GM12891 (cell line): Measurements from ENCODE around the gene EEFSEC.

Experiments
- DNase-seq: peaks from one replicate; pipeline ENCODE4 v3.0.0; 2011; ENCODE audit warnings: low spot score; ENCODE audit not compliant: insufficient read length
- FAIRE-seq: peaks from 2 replicates; lab custom pipeline; 2011; peaks lifted over from hg19 to GRCh38; lab: Jason Lieb, UNC
- PAX5 ChIP-seq: IDR thresholded peaks from 2 replicates; pipeline ENCODE4 v1.6.1; 2011; ENCODE audit warnings: low read length, moderate library complexity, mild to moderate bottlenecking; ENCODE audit not compliant: insufficient read depth, severe bottlenecking
- POLR2A ChIP-seq: IDR thresholded peaks from 2 replicates; pipeline ENCODE4 v1.6.1; 2011; ENCODE audit warnings: low read depth, low read length, control low read depth
- POLR2AphosphoS5 ChIP-seq: IDR thresholded peaks from 2 replicates; pipeline ENCODE4 v1.6.1; 2011; ENCODE audit warnings: low read depth, low read length, control low read depth
- POU2F2 ChIP-seq: IDR thresholded peaks from 2 replicates; pipeline ENCODE4 v1.6.1; 2011; ENCODE audit warnings: low read depth, mild to moderate bottlenecking, control low read depth, low read length, moderate library complexity
- SPI1 ChIP-seq: IDR thresholded peaks from 2 replicates; pipeline ENCODE4 v1.6.1; 2011; ENCODE audit warnings: low read depth, low read length, control low read depth
- TAF1 ChIP-seq: IDR thresholded peaks from 2 replicates; pipeline ENCODE4 v1.6.1; 2011; ENCODE audit warnings: low read depth, low read length, control low read depth

The EEFSEC gene

DNA sequence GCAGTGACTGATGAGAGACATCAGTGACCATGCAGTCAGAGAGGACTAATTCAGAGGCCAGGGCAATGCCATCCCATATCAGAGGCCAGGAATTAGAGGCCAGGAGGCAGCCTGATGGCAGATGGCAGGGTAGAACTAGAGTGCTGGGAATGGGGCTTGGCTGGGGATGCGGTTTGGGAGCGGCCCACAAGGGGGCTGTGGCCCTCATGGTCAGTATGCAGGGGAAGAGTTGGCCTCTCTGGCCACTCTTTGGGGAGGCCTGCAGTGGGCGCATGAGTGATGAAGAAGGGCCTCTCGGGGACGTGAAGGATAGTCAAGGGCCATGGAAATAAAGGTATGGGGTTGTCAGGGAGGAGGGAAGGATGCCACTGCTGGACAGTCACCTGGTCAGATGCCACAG, 101.7 kb downstream of the EEFSEC start:
- TF ChIP-seq POU2F2 (no peak), POLR2AphosphoS5 (no peak), POLR2A (no peak)
- DNase-seq: no peak
- FAIRE-seq: no peak

DNA sequence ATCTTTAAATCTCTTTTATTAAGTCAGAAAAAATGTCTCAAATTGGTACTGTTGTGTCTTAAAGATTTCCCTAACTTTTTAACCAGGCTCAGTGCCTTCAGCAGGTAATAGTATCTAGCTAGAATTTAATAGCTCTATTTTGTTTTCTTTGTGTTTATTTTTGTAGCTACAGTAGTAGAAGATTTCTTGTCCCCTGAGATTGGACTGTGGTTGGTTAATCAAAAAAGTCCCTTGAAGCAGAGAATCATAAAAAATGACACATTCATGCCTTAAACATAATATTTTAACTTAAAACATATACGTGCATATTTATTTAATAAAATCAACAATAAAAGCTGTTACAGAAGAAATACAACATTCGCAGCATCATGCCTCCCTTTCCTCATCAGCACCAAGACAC, 102.8 kb downstream of the EEFSEC start:
- FAIRE-seq (no peak), DNase-seq (no peak)
- TF ChIP-seq PAX5 (no peak), POU2F2 (no peak), SPI1 (no peak), POLR2A (no peak), TAF1 (no peak), POLR2AphosphoS5 (no peak)

DNA sequence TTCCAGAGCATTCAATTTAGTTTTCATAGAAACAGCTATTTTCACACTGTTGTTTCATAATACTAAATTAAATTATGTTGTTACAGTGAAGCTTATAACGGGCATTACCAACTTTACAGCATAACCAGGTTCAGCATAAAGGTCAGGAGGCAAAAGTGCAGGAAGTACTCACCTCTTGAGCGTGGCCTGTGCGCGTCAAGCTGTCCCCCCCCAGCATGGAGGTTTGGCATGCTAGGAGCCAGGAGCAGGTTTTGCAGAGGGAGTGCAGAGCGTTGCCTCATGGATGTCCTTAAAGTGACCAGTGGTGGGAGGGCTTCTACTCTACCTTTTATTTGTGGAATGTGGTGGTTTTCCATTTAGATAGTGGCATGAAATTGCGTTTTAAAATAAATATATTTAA, 104.4 kb downstream of the EEFSEC start:
- TF ChIP-seq POU2F2 (no peak), PAX5 (no peak), POLR2A (no peak), TAF1 (no peak), POLR2AphosphoS5 (no peak), SPI1 (no peak)
- no peak for DNase-seq
- FAIRE-seq: no peak

DNA sequence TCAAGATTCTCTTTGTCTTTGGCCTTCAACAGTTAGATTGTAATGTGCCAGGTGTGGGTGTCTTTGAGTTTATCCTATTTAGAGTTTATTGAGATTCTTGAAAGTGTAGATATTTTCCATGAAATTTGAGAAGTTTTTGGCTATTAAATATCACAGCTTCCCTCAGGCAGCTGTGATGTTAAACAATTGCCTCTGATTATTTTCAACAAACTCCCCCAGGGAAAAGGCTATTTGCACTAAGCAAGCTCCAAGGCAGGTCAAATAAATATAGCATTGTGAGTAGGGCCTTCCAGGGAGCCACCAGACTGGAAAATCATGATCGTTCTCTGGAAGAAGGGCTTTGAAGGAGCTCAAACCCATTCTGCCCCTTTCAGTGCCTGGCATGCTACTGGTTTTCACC, 107.0 kb downstream of the EEFSEC start:
- no peak for FAIRE-seq
- TF ChIP-seq TAF1 (no peak), SPI1 (no peak), PAX5 (no peak)
- DNase-seq: no peak

DNA sequence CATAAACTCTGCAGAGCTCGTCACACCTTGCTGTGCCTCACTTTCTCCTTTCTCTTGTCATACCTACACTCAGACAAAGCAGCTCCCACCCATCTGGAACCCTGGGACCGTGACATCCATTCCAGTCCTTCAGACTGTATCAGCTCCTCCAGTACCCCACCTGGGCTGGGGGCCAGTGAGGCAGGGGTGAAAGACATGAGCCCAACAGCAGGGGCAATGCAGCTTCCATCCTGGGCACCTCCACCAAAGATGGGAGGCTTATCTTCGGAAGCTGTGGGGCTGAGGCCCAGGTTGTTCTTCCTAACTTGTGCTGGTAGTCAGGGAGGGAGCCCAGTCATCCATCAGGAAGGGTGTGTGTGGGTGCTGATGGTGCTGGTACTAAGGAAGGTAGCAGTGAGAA, 109.2 kb downstream of the EEFSEC start:
- DNase-seq (no peak), FAIRE-seq (no peak)
- TF ChIP-seq POU2F2 (no peak), POLR2AphosphoS5 (no peak), SPI1 (no peak), PAX5 (no peak), TAF1 (no peak), POLR2A (no peak)

DNA sequence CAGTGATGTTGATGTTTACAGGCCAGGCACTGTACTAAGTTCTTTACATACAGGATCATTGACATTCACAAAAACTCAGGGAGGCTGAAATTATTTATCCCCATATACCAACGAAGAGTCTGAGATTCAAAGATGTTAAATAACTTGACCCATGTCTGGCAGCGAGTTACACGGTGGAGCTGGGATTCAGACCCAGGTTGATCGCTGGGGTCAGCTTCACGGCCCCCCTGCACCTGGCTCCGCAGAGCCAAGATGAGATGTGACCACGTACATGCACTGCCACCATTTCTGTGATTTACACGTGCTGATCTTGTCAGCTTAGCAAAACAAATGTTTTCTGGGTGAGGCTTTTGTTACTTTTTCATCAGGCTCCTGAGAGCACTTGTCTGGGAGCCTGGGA, 109.8 kb downstream of the EEFSEC start:
- TF ChIP-seq POLR2AphosphoS5: no peak
- no peak for TF ChIP-seq TAF1
- no peak for TF ChIP-seq SPI1
- TF ChIP-seq POU2F2: no peak
- no peak for TF ChIP-seq PAX5
- no peak for TF ChIP-seq POLR2A
- FAIRE-seq (no peak), DNase-seq (no peak)

DNA sequence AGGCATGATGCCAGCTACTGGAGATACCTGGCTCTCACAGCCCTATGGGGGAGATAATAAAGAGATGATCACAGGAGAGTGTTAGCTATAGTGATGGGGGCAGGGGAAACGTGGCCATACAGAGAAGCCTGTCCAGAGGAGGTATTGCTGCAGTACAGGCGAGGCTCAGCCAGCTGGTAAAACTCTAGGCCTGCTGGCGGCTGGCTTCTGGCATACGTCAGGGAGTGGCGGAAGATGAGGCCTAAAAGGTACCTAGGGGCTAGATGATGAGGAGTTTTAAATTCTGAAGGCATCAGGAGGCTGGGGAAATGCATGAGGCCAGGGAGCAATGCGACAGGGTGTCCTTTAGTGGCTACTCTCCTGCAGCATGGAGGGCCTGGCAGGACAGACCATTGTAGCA, 110.7 kb downstream of the EEFSEC start:
- DNase-seq (no peak), FAIRE-seq (no peak)
- TF ChIP-seq POLR2A (no peak), POU2F2 (no peak), TAF1 (no peak), SPI1 (no peak), PAX5 (no peak), POLR2AphosphoS5 (no peak)

DNA sequence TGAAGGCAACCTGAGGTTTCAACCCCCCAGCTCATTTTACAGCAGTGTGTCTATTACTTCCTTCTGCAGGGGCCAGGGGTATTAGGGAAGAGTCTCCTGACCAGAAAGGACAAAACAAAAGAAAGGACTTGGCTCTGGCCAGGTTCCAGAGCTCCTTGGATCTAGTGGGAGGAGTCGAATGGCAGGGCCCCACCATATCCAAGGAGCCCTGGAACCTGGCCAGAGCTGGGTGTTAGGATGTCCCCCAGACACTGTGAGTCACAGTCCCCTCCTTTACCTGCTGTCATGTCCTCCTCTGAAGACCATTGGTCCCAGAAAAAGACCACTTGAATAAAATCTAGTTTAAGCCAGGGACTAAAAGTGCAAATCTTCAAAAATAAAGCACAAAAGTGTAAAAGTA, 113.2 kb downstream of the EEFSEC start:
- TF ChIP-seq PAX5 (no peak), POU2F2 (no peak), POLR2A (no peak), TAF1 (no peak), POLR2AphosphoS5 (no peak), SPI1 (no peak)
- FAIRE-seq (no peak), DNase-seq (no peak)

DNA sequence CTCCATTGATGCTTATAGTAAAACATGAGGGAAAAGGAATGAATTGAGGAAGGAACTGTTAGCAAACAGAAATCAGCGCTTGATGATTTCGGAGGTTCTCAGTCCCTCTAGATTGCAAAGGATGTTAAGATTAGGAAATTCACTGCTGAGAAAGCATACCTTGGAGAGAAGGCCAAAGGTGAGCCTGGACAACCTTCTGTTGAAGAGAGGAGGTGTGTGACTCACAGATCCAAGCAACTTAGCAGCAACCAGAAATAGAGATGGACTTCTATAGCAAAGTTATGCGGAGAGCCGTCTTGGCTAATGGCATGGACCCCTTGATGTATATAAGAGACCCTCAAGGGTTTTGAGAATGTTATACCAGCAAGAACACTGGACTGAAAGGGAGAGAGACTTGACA, 114.3 kb downstream of the EEFSEC start:
- DNase-seq (no peak), FAIRE-seq (no peak)
- TF ChIP-seq POU2F2 (no peak), POLR2AphosphoS5 (no peak), POLR2A (no peak), TAF1 (no peak), SPI1 (no peak), PAX5 (no peak)

DNA sequence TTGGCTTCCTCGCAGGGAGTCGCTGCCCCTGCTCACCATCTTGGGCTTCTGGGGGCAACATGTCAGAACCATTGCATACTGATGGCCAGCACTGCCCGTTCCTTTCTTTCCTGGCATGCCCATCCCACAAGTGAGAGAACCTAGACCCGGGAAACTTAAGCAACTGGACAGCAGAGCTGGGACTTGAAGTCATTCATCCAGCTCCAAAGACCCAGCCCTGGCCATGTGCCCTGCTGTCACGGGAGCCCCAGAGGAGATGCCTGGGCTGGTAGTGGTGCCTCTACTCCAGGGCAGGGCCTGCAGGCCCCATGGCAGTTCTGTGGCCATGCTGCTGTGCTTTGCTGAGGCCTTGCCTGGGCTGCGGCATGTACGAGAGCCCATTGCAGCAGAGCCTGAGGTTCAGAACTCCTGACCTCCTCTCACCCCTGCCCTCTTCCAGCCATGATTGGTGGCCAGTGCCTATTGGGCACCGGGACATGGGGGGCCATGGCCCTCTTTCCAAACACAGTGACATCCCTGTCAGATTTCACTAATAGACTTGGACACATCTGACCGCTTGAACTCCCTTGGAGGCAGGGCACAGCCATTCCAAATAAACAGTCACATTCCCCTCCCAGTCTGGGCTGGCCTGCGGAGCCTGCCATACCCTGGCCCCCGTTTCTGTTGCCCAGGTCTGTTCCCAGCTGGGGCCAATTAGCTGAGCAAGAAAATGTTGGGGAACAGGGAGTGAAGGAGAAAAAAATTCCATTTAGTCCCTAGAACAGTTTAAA, 115.9 kb downstream of the EEFSEC start:
- DNase-seq (no peak), FAIRE-seq (no peak)
- no peak for TF ChIP-seq PAX5
- TF ChIP-seq SPI1: no peak
- TF ChIP-seq TAF1: no peak
- TF ChIP-seq POLR2A: no peak
- no peak for TF ChIP-seq POU2F2
- no peak for TF ChIP-seq POLR2AphosphoS5
